Measurements from ENCODE around the gene MYL4. TPM values are rescaled to one million over a fixed set of nuclear protein-coding genes. Genes with fewer than 3 reads are reported as not detected.
A peak's percentile ranks its signal among the peaks of the same experiment; 100 is the strongest.
"Not testable (repeated sequence)": the region's sequence is repeated elsewhere in the genome, so short reads cannot be mapped to it uniquely, and the experiment has no call there.

The MYL4 gene
- not detected for total RNA-seq
- not detected for polyA plus RNA-seq

GRCh38 chr17:47208744-47209488, at the start of gene MYL4:
TSS of gene MYL4 (plus strand) at chr17:47209348. CDS start at chr17:47209423, 75 bp downstream.
- H3K27me3 Mint-ChIP-seq = peaks cover 0 to 2% of the 10 kb centered on the region in 2 donors
- peaks cover 51% of the 10 kb centered on the region for H3K4me1 ChIP-seq (ENCODE audit: insufficient read depth, low read length)
- H3K4me1 Mint-ChIP-seq = peaks cover 33 to 55% (median 44%) of the 10 kb centered on the region in 4 donors
- CTCF ChIA-PET (ENCODE audit: partially characterized antibody) = interaction anchor here (1.4 to 2.9 kb wide), 2 partner anchors 10 to 20 kb away, joined by 3 to 11 read pairs; no protein-coding TSS in a partner anchor
- no peaks in the 10 kb centered on the region for H3K36me3 Mint-ChIP-seq
- POLR2A ChIA-PET (ENCODE audit: partially characterized antibody) = interaction anchor here (0.6 to 7.0 kb wide), 2 partner anchors 21 to 1105 kb away, joined by 3 to 98 read pairs; partner anchors contain the start of gene CDC27
- no peak for DNase-seq
- H3K9me3 ChIP-seq (ENCODE audit: control insufficient read depth in 1 of 2, low read length in 2 of 2) = no peaks in the 10 kb centered on the region
- H3K27ac ChIP-seq (ENCODE audit: low read depth, low read length) = no peak within 1 kb of the TSS
- H3K27ac Mint-ChIP-seq = peak within 1 kb of the TSS in 6 of 7 donors; percentile 14 to 93 (median 64)
- no peaks in the 10 kb centered on the region for H3K36me3 ChIP-seq (ENCODE audit: insufficient read depth, low read length)
- intact Hi-C loops (cut with micrococcal nuclease) = no loop called here
- no peaks in the 10 kb centered on the region for H3K27me3 ChIP-seq (ENCODE audit: insufficient read depth, low read length)
- no peaks in the 10 kb centered on the region for H3K9me3 Mint-ChIP-seq
- H3K4me3 Mint-ChIP-seq = peak within 1 kb of the TSS in 1 of 8 donors; percentile 29
- H3K4me3 ChIP-seq (ENCODE audit: low read length in 2 of 2) = no peak within 1 kb of the TSS

- H3K4me3 ChIP-seq (ENCODE audit: low read length in 2 of 2) = no peak overlapping the region
- H3K9me3 ChIP-seq (ENCODE audit: control insufficient read depth in 1 of 2, low read length in 2 of 2) = no peaks in the 10 kb centered on the region
- H3K27ac Mint-ChIP-seq = peak overlapping the region in 5 of 7 donors; percentile 4 to 90 (median 81)
- peak overlapping the region in 6 of 8 donors; percentile 1 to 59 (median 30) for H3K4me3 Mint-ChIP-seq
- intact Hi-C loops (cut with micrococcal nuclease) = no loop called here
- H3K4me1 Mint-ChIP-seq = peaks cover 11 to 19% (median 16%) of the 10 kb centered on the region in 4 donors
- DNase-seq = no peak
- no peaks in the 10 kb centered on the region for H3K4me1 ChIP-seq (ENCODE audit: insufficient read depth, low read length)
- ChIA-PET POLR2A (ENCODE audit: partially characterized antibody) (interaction anchor here (1.1 kb wide), 1 partner anchor 43 kb away, joined by 3 read pairs; no protein-coding TSS in a partner anchor), CTCF (ENCODE audit: partially characterized antibody) (interaction anchor here (0.7 to 1.4 kb wide), 2 partner anchors 100 to 453 kb away, joined by 3 read pairs; no protein-coding TSS in a partner anchor)
- H3K27me3 Mint-ChIP-seq = no peaks in the 10 kb centered on the region
- H3K36me3 Mint-ChIP-seq = peaks cover 23 to 59% of the 10 kb centered on the region in 2 donors
- peaks cover 12% of the 10 kb centered on the region for H3K36me3 ChIP-seq (ENCODE audit: insufficient read depth, low read length)
- H3K9me3 Mint-ChIP-seq = no peaks in the 10 kb centered on the region
- H3K27ac ChIP-seq (ENCODE audit: low read depth, low read length) = no peak overlapping the region
- H3K27me3 ChIP-seq (ENCODE audit: insufficient read depth, low read length) = no peaks in the 10 kb centered on the region
Observed at GRCh38 chr17:47162013-47162622, 47.0 kb upstream of the MYL4 start.

GRCh38 chr17:47164263-47164662, 44.9 kb upstream of the MYL4 start:
- Histone ChIP-seq H3K4me3 (ENCODE audit: low read length in 2 of 2) (no peak overlapping the region), H3K4me1 (ENCODE audit: insufficient read depth, low read length) (no peaks in the 10 kb centered on the region), H3K36me3 (ENCODE audit: insufficient read depth, low read length) (peaks cover 15% of the 10 kb centered on the region), H3K27me3 (ENCODE audit: insufficient read depth, low read length) (no peaks in the 10 kb centered on the region), H3K9me3 (ENCODE audit: control insufficient read depth in 1 of 2, low read length in 2 of 2) (no peaks in the 10 kb centered on the region), H3K27ac (ENCODE audit: low read depth, low read length) (no peak overlapping the region)
- Mint-ChIP-seq H3K36me3 (peaks cover 28 to 65% of the 10 kb centered on the region in 2 donors), H3K27me3 (no peaks in the 10 kb centered on the region), H3K4me1 (peaks cover 15 to 28% (median 19%) of the 10 kb centered on the region in 4 donors), H3K27ac (peak overlapping the region in 2 of 7 donors; percentile 53 to 79), H3K9me3 (no peaks in the 10 kb centered on the region), H3K4me3 (no peak overlapping the region)
- CTCF ChIA-PET (ENCODE audit: partially characterized antibody) = no interaction called here
- intact Hi-C loops (cut with micrococcal nuclease) = no loop called here
- POLR2A ChIA-PET (ENCODE audit: partially characterized antibody) = no interaction called here
- DNase-seq = no peak

- Mint-ChIP-seq H3K4me3 (no peak overlapping the region), H3K9me3 (no peaks in the 10 kb centered on the region), H3K4me1 (peaks cover 16 to 28% (median 19%) of the 10 kb centered on the region in 4 donors), H3K27me3 (no peaks in the 10 kb centered on the region), H3K27ac (no peak overlapping the region), H3K36me3 (peaks cover 28 to 68% of the 10 kb centered on the region in 2 donors)
- Histone ChIP-seq H3K4me1 (ENCODE audit: insufficient read depth, low read length) (no peaks in the 10 kb centered on the region), H3K27ac (ENCODE audit: low read depth, low read length) (no peak overlapping the region), H3K9me3 (ENCODE audit: control insufficient read depth in 1 of 2, low read length in 2 of 2) (no peaks in the 10 kb centered on the region), H3K27me3 (ENCODE audit: insufficient read depth, low read length) (no peaks in the 10 kb centered on the region), H3K36me3 (ENCODE audit: insufficient read depth, low read length) (peaks cover 11% of the 10 kb centered on the region), H3K4me3 (ENCODE audit: low read length in 2 of 2) (no peak overlapping the region)
- DNase-seq = no peak
- intact Hi-C loops (cut with micrococcal nuclease) = no loop called here
- ChIA-PET CTCF (ENCODE audit: partially characterized antibody) (no interaction called here), POLR2A (ENCODE audit: partially characterized antibody) (no interaction called here)
Observed at GRCh38 chr17:47165137-47165536, 44.0 kb upstream of the MYL4 start.

GRCh38 chr17:47166854-47167253, 42.3 kb upstream of the MYL4 start:
- Mint-ChIP-seq H3K36me3 (peaks cover 36 to 65% of the 10 kb centered on the region in 2 donors), H3K4me1 (peaks cover 14 to 27% (median 20%) of the 10 kb centered on the region in 4 donors)
- H3K27ac ChIP-seq (ENCODE audit: low read depth, low read length); CTCF ChIA-PET (ENCODE audit: partially characterized antibody); H3K27me3 ChIP-seq (ENCODE audit: insufficient read depth, low read length); H3K4me3 ChIP-seq (ENCODE audit: low read length in 2 of 2); H3K4me1 ChIP-seq (ENCODE audit: insufficient read depth, low read length); H3K4me3 Mint-ChIP-seq; intact Hi-C loops (cut with micrococcal nuclease); DNase-seq; H3K9me3 ChIP-seq (ENCODE audit: control insufficient read depth in 1 of 2, low read length in 2 of 2); H3K27ac Mint-ChIP-seq; H3K27me3 Mint-ChIP-seq; H3K9me3 Mint-ChIP-seq: not testable (repeated sequence)
- H3K36me3 ChIP-seq (ENCODE audit: insufficient read depth, low read length) = peaks cover 11% of the 10 kb centered on the region
- POLR2A ChIA-PET (ENCODE audit: partially characterized antibody) = interaction anchor here (0.6 kb wide), 1 partner anchor 32 kb away, joined by 4 read pairs; no protein-coding TSS in a partner anchor

GRCh38 chr17:47168896-47169295, 40.3 kb upstream of the MYL4 start:
- H3K27me3 ChIP-seq (ENCODE audit: insufficient read depth, low read length); H3K4me3 ChIP-seq (ENCODE audit: low read length in 2 of 2); intact Hi-C loops (cut with micrococcal nuclease); H3K9me3 Mint-ChIP-seq; H3K4me3 Mint-ChIP-seq; H3K27ac Mint-ChIP-seq; DNase-seq; H3K9me3 ChIP-seq (ENCODE audit: control insufficient read depth in 1 of 2, low read length in 2 of 2); H3K27me3 Mint-ChIP-seq; H3K4me1 ChIP-seq (ENCODE audit: insufficient read depth, low read length); H3K27ac ChIP-seq (ENCODE audit: low read depth, low read length); POLR2A ChIA-PET (ENCODE audit: partially characterized antibody): not testable (repeated sequence)
- CTCF ChIA-PET (ENCODE audit: partially characterized antibody) = interaction anchor here (0.7 to 1.7 kb wide), 3 partner anchors 61 to 778 kb away, joined by 3 to 9 read pairs (median 3); no protein-coding TSS in a partner anchor
- H3K36me3 ChIP-seq (ENCODE audit: insufficient read depth, low read length) = peaks cover 11% of the 10 kb centered on the region
- Mint-ChIP-seq H3K4me1 (peaks cover 11 to 22% (median 17%) of the 10 kb centered on the region in 4 donors), H3K36me3 (peaks cover 33 to 61% of the 10 kb centered on the region in 2 donors)

GRCh38 chr17:47170710-47171109, 38.4 kb upstream of the MYL4 start:
- Mint-ChIP-seq H3K36me3 (peaks cover 41 to 54% of the 10 kb centered on the region in 2 donors), H3K27ac (peak overlapping the region in 2 of 7 donors; percentile 48 to 53)
- intact Hi-C loops (cut with micrococcal nuclease) = no loop called here

More at GRCh38 chr17:47170710-47171109, 38.4 kb upstream of the MYL4 start:
- H3K27me3 ChIP-seq (ENCODE audit: insufficient read depth, low read length) = no peaks in the 10 kb centered on the region
- no peak overlapping the region for H3K4me3 ChIP-seq (ENCODE audit: low read length in 2 of 2)
- peaks cover 14 to 33% (median 24%) of the 10 kb centered on the region in 4 donors for H3K4me1 Mint-ChIP-seq
- H3K9me3 Mint-ChIP-seq = no peaks in the 10 kb centered on the region
- H3K4me3 Mint-ChIP-seq = no peak overlapping the region
- CTCF ChIA-PET (ENCODE audit: partially characterized antibody) = no interaction called here
- H3K9me3 ChIP-seq (ENCODE audit: control insufficient read depth in 1 of 2, low read length in 2 of 2) = no peaks in the 10 kb centered on the region
- no peak for DNase-seq
- POLR2A ChIA-PET (ENCODE audit: partially characterized antibody) = no interaction called here
- H3K27me3 Mint-ChIP-seq = no peaks in the 10 kb centered on the region
- peaks cover 16% of the 10 kb centered on the region for H3K4me1 ChIP-seq (ENCODE audit: insufficient read depth, low read length)
- H3K36me3 ChIP-seq (ENCODE audit: insufficient read depth, low read length) = peaks cover 11% of the 10 kb centered on the region
- no peak overlapping the region for H3K27ac ChIP-seq (ENCODE audit: low read depth, low read length)
